NCI-H446 treated with DMSO at 0.1 percent for 48 hours (cell line): ENCODE results near the gene RAP2C.
"Not testable (repeated sequence)": the region's sequence is repeated elsewhere in the genome, so short reads cannot be mapped to it uniquely, and the experiment has no call there.

ENCODE experiments used
- DNase-seq: peaks from one replicate; lab custom pipeline; 2025; lab: John Stamatoyannopoulos, UW

The RAP2C gene

GRCh38 chrX:132199941-132200340 is 19.3 kb downstream of the RAP2C start:
- DNase-seq: no peak

DNA sequence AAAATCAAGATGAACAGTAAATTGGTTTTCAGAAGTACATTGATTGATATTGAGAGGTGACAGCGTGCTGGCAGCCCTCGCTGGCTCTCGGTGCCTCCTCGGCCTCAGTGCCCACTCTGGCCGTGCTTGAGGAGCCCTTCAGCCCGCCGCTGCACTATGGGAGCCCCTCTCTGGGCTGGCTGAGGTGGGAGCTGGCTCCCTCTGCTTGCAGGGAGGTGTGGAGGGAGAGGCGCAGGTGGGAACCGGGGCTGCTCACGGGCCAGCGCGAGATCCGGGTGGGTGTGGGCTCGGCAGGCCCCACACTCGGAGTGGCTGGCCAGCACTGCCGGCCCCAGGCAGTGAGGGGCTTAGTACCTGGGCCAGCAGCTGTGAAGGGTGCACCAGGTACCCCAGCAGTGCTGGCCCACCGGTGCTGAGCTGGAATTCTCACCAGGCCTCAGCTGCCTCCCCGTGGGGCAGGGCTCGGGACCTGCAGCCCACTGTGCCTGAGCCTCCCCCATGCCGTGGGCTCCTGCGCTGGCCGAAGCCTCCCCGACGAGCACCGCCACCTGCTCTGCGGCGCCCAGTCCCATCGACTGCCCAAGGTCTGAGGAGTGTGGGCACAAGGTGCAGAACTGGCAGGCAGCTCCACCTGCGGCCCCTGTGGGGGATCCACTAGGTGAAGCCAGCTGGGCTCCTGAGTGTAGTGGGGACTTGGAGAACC is 25.2 kb downstream of the RAP2C start:
- no peak for DNase-seq

GRCh38 chrX:132191938-132192337 is 27.3 kb downstream of the RAP2C start:
- no peak for DNase-seq

DNA sequence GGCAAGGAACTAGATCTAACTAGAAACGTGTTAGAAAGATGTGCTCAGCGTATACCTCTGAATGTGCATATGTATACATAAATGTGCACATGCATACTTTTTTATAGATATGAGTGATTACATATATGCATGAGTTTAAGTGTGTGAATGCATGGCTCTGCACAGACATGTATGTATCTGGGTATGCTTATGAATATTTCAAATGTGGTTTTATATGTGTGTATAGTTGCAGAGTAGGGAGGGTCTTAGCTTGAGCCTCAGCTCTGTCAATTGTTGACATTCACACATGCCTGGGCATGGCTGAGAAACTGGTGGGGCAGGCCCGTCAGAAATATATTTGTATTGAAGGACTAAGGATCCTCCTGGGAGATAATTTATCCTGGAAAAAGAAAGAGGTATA is 31.1 kb downstream of the RAP2C start:
- DNase-seq: no peak

DNA sequence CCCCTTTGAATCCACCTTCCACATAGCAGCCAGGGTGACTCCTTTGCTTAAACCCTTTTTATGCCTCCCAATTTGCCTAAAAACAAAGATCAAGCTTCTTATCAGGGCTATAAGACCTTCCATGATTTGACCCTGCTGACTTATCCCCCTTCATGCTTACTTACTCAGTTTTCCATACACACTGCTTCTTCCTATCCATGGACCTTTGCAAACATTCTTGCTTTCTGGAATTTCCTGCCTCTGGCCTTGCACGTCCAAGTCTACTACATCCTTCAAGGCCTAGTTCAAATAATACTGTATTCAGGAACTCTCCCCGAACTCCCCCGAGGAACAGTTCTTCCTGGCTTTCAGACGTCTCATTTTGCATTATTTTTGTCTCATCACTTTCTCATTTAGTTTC is 31.8 kb downstream of the RAP2C start:
- DNase-seq: no peak

DNA sequence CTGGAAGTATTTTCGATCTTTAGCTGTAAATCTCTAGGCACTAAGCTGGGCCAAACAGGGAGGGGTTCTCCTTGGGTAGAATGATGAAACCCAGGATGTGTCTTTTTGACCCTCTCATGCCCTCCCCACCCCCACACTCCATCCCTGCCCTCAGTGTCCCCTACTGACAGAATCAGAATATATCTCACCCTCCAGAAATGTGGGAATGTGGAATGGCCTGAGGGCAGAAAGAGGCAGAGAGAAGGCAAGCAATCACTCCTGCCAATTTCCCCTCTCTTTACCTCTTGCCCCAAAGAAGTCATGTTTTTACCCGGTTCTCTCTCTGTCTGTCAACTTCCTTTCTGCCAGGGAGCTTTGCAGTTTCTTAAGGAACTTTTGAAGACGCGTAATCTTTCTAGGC is 34.4 kb downstream of the RAP2C start:
- no peak for DNase-seq

DNA sequence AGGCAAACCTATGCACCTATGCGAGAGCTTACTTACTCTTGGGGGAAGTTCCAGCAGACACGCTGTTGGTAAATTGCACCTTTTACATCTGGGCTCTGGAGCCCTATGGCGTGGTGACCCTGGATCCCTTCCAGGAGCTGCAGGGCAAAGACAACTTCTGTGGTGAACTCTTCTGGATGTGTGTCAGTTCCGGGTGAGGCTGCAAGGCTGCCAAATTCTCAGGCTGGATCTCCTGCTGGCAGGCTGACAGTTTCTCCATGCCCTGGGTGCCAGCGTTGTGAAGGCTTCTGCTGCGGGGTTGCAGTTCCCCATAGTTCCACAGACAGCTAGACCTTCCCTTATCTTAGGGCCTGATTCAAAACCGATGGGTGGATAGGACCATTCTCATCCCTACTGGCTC is 37.9 kb downstream of the RAP2C start:
- no peak for DNase-seq

DNA sequence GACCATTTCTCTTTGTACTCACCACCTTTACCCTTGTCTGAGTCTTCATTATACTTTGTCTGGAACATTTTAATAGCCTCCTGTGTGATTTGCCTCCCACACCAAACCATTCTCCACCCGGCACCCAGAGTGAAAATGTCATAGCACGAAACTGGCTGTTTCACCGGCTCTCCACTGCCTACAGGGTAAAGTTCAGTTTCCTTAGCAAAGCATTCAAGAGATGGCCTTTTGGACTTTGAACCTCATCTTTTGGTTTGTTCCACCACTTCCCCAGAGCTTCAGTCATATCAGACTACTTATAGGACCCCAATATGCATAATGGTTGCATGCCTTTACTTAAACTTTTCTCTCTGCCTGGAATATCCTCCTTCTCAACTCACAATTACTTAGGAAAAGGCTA is 38.3 kb downstream of the RAP2C start:
- DNase-seq: no peak

DNA sequence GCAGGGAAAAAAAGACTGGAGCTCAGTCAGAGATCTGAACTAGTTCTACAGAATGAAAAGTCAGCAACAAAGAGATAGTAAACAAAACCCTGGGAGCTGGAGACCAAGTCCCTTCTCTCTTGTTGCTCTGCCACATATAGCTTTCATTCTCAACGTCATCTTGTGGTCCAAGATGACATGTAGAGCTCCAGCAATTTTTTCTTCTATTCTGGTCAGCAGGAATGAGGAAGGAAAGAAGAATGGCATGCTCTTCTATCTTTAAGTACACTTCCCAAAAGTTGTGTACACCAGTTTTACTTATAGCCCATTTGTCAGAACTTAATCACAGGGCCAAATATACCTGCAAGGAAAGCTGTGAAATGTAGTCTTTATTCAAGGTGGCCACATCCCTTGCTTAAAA is 45.6 kb downstream of the RAP2C start:
- no peak for DNase-seq

DNA sequence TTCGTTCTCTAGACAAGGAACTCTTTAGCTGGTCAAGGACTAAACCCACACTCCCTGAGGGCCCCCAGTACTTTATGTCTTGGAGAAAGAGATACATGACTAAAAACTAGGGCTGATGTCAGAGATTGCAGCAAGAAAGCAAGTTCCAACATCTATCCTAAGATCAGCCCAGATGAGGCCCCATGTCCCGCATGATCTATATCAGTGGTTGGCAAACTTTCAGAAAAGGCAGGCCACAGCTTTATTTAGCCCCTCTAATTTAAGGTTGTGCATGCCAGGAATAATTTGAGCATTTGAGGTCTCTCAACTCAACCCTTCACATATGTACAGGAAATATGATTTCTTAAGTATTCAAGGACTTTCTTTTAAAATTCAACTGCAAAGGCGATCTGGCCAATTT is 47.4 kb downstream of the RAP2C start:
- no peak for DNase-seq

- no peak for DNase-seq
Observed at GRCh38 chrX:132171478-132171877, 47.8 kb downstream of the RAP2C start.

DNA sequence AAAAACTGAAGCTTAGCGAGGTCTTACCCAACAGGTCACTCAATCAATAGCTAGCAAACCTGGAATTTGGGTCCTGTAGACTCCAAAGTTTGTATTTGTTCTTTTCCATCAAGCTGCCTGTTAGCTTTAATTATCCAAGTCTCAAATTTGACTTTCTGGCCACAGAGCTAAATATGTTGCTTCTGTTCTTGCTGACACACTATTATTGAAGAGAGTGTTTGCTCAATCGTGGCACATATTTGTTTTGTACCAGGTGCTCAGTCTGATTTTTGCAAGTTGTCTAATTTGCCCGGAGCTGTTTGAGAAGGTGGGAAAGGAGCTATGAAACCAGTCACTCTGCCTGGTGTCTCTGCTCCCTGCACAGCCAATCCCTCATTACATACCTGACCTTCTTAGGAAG is 49.7 kb downstream of the RAP2C start:
- DNase-seq: no peak

DNA sequence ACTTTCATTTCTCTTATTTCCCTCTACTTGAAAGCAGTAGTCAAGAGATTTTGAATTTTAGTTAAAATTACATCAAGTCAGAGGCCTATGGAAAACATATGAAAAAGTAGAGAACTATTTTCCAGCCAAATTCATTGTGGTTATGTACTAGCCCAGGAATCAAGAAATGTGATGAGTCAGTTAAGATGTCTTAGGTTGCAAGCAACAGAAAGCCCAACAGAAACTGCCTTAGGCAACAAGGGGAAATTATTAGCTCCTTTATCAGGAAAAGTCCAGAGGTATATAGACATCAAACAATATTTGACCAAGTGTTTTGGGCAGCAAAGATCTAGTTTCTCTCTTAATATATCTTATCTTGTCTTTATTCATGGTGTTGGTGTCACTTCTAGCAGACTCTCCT is 53.6 kb downstream of the RAP2C start:
- DNase-seq: no peak

GRCh38 chrX:132165005-132165404 is 54.2 kb downstream of the RAP2C start:
- no peak for DNase-seq

DNA sequence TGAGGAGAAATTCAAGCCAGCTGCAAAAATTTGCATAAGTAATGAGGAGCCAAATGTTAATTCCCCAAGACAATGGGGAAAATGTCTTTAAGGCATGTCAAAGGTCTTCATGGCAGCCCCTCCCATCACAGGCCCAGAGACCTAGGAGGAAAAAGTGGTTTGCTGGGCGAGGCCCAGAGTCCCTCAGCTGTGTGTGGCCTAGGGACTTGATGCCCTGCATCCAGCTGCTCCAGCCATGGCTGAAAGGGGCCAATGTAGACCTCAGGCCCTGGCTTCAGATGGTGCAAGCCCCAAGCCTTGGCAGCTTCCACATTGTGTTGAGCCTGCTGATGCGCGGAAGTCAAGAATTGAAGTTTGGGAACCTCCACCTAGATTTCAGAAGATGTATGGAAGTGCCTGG is 56.2 kb downstream of the RAP2C start:
- DNase-seq: not testable (repeated sequence)

GRCh38 chrX:132153166-132153565 is 66.1 kb downstream of the RAP2C start:
- DNase-seq: no peak
